Right ventricle myocardium inferior (tissue), 1 donor: ENCODE measurements around the gene ALDH16A1. TPM values are rescaled to one million over a fixed set of nuclear protein-coding genes. Genes with fewer than 3 reads are reported as not detected.

Experiments
- ATAC-seq: fragments of 200-7000 bp; cut with Tn5 transposase; one replicate; pipeline ENCODE4 v1.9.1; 2020; ENCODE audit warnings: mild to moderate bottlenecking, moderate library complexity
- DNase-seq: peaks from one replicate; pipeline ENCODE4 v3.0.0; 2021; ENCODE audit errors: missing footprints
- intact Hi-C: fragments of 100-400 bp; cut with DNase I; formaldehyde crosslinking; loops from one replicate; pipeline ENCODE4 v1.11.0; 2022
- total RNA-seq: library from RNA; stranded (reverse); fragmentation: NEBNext Ultra II Directional; extraction: Animal tissue kit (Norgen Biotek cat#: 25700); gene quantifications from one replicate; pipeline ENCODE4 v1.2.1, GENCODE V29; 2021
- donor health status: DM: no; HTN: yes; CAD: no; lungs with severe emphysema.

The ALDH16A1 gene
- total RNA-seq, 1 donor from 2014 or later: 12.7 TPM

- DNase-seq: no peak
- intact Hi-C loops: loop anchor here (2.0 kb wide), 1 partner anchor 71 kb away; no protein-coding TSS in a partner anchor
These were observed 22.3 kb downstream of the ALDH16A1 start for GRCh38 chr19:49475191-49475917.

GRCh38 chr19:49475995-49476880 lies 23.2 kb downstream of the ALDH16A1 start:
- DNase-seq (no peak), ATAC-seq (peak; percentile 33)
- intact Hi-C loops: loop anchor here (2.0 kb wide), 1 partner anchor 71 kb away; no protein-coding TSS in a partner anchor

More at GRCh38 chr19:49475191-49475917, 22.3 kb downstream of the ALDH16A1 start:
- ATAC-seq: no peak

GRCh38 chr19:49479975-49480628 lies 27.1 kb downstream of the ALDH16A1 start:
- ATAC-seq (no peak), DNase-seq (no peak)
- intact Hi-C loops: no loop called here

- ATAC-seq: no peak
- no peak for DNase-seq
- intact Hi-C loops: no loop called here
These were observed 28.1 kb downstream of the ALDH16A1 start for GRCh38 chr19:49481020-49481683.

GRCh38 chr19:49486232-49486631 lies 33.2 kb downstream of the ALDH16A1 start:
- no peak for DNase-seq
- no peak for ATAC-seq
- intact Hi-C loops: no loop called here

- DNase-seq (no peak), ATAC-seq (no peak)
- intact Hi-C loops: loop anchor here (1.0 kb wide), 1 partner anchor 10 kb away; the partner anchor contains the start of gene RPS11
These were observed 33.8 kb downstream of the ALDH16A1 start for GRCh38 chr19:49486710-49487276.

- intact Hi-C loops: loop anchor here (1.0 kb wide), 1 partner anchor 9 kb away; the partner anchor contains the start of gene RPS11
- peak; percentile 99 for ATAC-seq
- peak; percentile 100 for DNase-seq
These were observed 34.4 kb downstream of the ALDH16A1 start, which contains the start of gene RPL13A for GRCh38 chr19:49487277-49488045. Gene RPL13A (plus strand): TSS chr19:49487608. CDS start chr19:49487630, 22 bp downstream.

GRCh38 chr19:49488046-49488862 lies 35.2 kb downstream of the ALDH16A1 start:
- intact Hi-C loops: no loop called here
- DNase-seq: no peak
- no peak for ATAC-seq

- no peak for DNase-seq
- intact Hi-C loops: no loop called here
These were observed 36.0 kb downstream of the ALDH16A1 start for GRCh38 chr19:49488863-49489537.

GRCh38 chr19:49489601-49490167 lies 36.7 kb downstream of the ALDH16A1 start:
- intact Hi-C loops: loop anchor here (10.0 kb wide), 1 partner anchor 385 kb away; the partner anchor contains the start of genes AKT1S1 and TBC1D17
- DNase-seq (no peak), ATAC-seq (no peak)

More at GRCh38 chr19:49488863-49489537, 36.0 kb downstream of the ALDH16A1 start:
- ATAC-seq: no peak

- no peak for ATAC-seq
- intact Hi-C loops: loop anchor here (10.0 kb wide), 1 partner anchor 384 kb away; the partner anchor contains the start of genes AKT1S1 and TBC1D17
- DNase-seq: no peak
These were observed 37.4 kb downstream of the ALDH16A1 start for GRCh38 chr19:49490287-49491029.

GRCh38 chr19:49491030-49491803 lies 38.2 kb downstream of the ALDH16A1 start:
- ATAC-seq: no peak
- intact Hi-C loops: loop anchor here (10.0 kb wide), 1 partner anchor 384 kb away; the partner anchor contains the start of genes AKT1S1 and TBC1D17
- no peak for DNase-seq

- ATAC-seq: no peak
- intact Hi-C loops: loop anchor here (10.0 kb wide), 1 partner anchor 383 kb away; the partner anchor contains the start of genes AKT1S1 and TBC1D17
- no peak for DNase-seq
These were observed 39.0 kb downstream of the ALDH16A1 start for GRCh38 chr19:49491804-49492572.
